Measurements from ENCODE around the gene PER3.

DNA sequence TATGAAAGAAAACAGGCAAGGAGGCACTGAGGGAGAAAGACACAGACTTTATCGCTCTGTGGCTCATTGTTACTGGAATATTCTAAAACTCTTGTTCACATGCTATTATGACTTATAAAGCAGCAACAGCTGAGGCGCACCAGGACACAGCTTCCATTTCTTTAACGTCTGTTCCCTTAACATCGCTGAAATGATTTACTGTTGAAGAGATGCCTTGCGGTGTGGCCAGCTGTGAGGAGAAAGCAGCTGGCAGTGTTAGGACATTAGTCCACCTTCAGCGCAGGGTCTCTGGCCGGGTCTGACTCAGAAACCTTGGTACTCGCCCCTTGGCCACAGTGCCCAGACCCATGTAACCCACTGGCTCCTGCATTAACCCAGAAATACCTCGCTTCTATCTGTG lies 3.1 kb upstream of the PER3 start:
- TF ChIP-seq ARNTL (CRISPR knock-in tag; IDR thresholded peaks at IDR 0.05; ENCODE audit: borderline replicate concordance, low read depth) (no peak), ZC3H10 (CRISPR knock-in tag; IDR thresholded peaks at IDR 0.05) (no peak), CREB5 (CRISPR knock-in tag; IDR thresholded peaks at IDR 0.05; ENCODE audit: low read depth) (no peak), BACH2 (CRISPR knock-in tag; IDR thresholded peaks at IDR 0.05; ENCODE audit: borderline replicate concordance) (no peak), OSR1 (CRISPR knock-in tag; IDR thresholded peaks at IDR 0.05) (no peak), ESRRG (CRISPR knock-in tag; IDR thresholded peaks at IDR 0.05) (no peak), ZNF8 (CRISPR knock-in tag; IDR thresholded peaks at IDR 0.05) (no peak)
- TF ChIP-seq, protein P1, sequence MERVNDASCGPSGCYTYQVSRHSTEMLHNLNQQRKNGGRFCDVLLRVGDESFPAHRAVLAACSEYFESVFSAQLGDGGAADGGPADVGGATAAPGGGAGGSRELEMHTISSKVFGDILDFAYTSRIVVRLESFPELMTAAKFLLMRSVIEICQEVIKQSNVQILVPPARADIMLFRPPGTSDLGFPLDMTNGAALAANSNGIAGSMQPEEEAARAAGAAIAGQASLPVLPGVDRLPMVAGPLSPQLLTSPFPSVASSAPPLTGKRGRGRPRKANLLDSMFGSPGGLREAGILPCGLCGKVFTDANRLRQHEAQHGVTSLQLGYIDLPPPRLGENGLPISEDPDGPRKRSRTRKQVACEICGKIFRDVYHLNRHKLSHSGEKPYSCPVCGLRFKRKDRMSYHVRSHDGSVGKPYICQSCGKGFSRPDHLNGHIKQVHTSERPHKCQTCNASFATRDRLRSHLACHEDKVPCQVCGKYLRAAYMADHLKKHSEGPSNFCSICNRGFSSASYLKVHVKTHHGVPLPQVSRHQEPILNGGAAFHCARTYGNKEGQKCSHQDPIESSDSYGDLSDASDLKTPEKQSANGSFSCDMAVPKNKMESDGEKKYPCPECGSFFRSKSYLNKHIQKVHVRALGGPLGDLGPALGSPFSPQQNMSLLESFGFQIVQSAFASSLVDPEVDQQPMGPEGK (CRISPR knock-in tag; IDR thresholded peaks at IDR 0.05; ENCODE audit: borderline replicate concordance) = no peak
